ENCODE results near the gene FHL1.
"Not testable (repeated sequence)": the region's sequence is repeated elsewhere in the genome, so short reads cannot be mapped to it uniquely, and the experiment has no call there.

The FHL1 gene

DNA sequence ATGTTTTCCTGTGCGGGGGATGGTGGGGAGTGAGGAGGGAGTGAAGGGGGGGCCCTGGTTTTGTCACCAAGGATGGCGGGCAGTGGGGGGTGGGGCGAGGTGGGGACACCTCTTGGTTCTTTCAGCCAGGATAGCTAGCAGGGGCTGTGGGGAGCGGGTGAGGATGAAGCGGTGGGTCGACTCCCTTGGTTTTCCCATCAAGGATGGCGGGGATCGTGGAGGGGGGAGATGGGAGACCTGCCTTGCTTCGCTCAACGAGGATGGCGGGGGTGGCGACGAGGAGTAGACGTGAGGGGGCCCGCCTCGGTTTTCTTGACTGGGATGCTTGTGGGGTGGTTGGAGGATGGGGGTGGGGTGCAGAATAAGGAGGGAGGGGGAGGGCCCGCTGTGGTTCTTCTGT is 643 bp downstream of the FHL1 start:
- no peak for DNase-seq

DNA sequence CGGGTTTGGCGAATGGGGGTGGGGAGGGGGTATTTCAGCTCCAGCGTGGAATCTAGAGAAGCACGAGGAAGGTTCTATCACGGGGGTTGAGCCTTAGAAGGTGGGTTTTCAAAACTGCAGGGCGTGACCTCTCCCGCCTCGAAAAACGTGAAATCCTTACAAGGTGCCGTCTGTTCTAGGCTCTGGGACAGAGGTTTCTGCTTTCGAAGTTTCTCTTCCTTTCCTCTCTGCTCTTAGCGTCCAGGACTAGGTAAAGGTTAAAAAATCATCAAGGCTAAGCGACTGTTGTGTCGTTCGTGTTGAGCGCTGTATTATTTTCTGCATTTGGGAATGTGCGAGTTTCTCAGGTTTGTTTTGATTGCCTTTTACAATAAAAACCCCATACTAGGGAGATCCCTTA is 1.1 kb downstream of the FHL1 start:
- no peak for DNase-seq

GRCh38 chrX:136154998-136155397 is 7.7 kb downstream of the FHL1 start:
- DNase-seq, result no peak

GRCh38 chrX:136156560-136157117 is 9.3 kb downstream of the FHL1 start:
- DNase-seq, result no peak

- no peak for DNase-seq
Measured at GRCh38 chrX:136157187-136157586, 9.9 kb downstream of the FHL1 start.

DNA sequence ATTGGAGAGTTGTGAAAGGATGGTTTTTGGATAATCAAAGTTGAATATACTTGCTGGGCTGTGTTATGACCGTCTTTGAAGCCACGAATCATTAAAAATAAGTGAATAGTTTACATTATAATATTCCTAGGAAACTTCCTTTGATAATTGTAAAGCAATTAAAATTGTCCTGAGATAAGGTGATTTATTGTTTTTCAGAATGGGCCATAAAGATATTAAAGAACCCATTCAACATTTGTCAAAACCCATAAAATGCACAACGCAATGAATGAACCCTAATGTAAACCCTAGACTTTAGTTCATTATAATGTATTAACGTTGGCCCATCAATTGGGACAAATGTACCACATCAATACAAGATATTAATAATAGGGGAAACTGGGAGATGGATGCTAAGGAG is 11.4 kb downstream of the FHL1 start:
- DNase-seq, result no peak

DNA sequence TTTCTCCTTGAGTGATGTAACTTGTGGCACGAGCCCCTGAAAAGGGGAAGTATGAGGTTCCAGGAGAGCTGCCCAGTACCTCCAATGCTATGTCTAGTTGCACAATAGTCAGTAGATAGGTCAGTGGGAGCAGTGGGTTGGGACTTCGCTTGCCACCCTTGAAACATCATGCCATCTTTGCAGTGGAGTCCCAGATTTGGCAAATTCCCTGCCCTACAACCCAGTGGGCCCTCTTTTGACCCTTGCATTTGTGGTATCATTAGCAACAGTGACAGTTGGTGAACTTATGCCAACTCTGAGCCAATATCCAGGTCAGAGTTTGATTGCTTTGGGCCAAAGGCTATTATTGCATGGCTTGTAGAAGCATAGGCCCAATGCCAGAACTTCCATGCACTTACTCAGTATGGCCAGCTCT is 12.3 kb downstream of the FHL1 start:
- DNase-seq, result no peak

GRCh38 chrX:136162827-136163570 is 15.7 kb downstream of the FHL1 start:
- peak; percentile 54 for DNase-seq

DNA sequence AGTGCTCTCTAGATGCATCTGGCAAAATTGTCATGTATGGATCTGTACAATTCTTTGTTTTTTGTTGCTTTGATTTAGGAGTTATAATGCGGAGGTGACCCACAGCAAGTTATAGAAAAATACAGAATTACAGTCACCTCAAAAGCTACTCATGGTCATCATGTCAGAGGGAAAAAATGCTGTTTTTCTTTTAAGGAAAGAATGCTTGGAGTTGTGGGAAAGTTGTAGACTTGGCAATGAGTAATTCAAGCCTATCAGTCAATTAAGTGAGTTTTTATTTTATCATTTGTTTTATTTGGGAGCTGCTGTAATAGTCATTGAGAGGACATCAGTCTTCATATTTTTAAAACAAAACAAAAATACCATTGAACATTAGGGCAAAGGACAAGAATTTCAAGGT is 16.4 kb downstream of the FHL1 start:
- DNase-seq, result no peak

DNA sequence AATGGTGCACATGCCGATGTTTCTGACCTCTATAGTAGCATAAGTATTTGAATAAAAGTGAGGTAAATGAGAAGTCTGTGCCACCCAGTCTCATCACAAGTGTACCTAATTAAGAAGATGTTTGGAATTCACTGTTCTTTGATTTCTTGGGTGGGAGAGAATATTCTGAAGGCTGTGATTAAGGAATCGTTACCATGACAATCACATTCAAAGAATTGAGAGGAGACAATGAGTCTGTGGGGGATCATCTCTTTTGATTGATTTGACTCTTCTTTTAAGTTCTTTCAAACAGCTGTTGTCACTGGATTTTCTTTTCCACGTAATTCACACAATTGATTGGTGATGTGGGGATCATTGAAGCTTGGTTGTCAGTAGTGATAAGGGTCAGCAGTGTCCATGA is 18.1 kb downstream of the FHL1 start:
- no peak for DNase-seq

- DNase-seq, result no peak
Measured at GRCh38 chrX:136166221-136166855, 19.0 kb downstream of the FHL1 start.

DNA sequence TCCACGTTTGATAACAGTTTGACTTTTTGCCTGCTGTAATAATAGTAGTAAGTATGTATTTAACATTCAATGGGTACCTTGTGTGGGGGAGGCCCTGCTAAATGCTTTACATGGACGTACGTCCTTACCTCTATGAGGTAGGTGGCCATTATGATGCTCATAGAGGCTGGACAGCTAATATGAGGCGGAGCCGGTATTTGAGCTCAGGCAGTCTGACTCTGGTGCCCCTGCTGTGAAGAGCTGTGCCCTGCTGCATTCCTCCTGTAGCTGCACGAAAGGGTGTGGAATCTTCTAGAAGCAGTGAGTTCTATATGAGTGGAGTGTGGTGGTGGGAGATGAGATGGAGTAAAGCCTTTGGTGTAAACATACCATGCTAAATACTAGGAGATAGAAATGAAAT is 20.7 kb downstream of the FHL1 start:
- DNase-seq, result not testable (repeated sequence)

GRCh38 chrX:136168929-136169735 is 21.8 kb downstream of the FHL1 start:
- DNase-seq, result no peak

DNA sequence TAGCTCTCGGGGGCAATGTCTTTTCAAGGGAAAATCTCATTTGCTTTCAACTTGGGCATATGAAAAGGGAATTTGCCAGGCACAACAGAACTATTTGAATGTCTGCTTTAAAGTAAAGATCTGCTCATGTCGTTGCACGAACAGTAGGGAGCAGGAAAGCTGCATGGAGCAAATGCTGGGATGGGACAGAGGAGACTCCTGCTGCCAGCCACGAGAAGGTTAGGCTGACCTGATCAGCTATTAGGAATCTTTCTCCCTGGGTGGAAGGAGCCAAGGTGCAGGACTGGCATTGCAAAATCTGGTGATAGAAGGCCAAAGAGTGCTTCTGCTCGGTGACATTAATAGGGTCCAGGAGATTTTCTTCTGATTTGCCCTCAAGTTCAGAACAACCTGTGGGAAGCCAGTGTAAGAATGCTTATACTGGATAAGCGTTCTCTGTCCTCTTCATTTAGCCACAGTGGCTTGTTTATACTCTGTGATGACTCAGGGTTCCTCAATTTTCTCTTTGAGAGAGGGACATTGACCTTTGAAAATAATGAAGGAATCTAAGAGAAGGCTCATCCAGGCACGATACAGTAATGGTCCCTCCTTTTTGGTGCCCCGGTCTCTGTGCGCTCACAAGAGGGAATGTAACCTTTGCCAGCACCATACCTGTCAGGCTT is 22.9 kb downstream of the FHL1 start:
- DNase-seq, result no peak

DNA sequence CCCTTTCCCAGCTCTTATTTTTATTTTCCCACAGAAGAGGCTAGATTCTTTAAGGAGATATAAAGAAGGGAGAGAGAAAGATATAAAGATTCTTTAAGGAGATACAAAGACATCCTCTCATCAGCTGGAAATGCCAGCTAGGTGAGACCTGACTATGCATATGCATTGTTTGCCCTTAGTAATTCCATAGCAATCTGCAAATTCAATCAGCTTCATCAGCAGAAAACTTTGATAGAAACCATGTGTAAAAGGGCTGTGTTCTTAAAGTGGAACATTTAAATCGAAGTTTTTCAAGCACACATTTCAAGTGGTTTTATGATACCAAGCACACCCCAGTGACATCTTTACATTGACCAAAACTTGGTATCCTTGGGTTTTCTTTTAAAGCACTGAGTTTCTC is 24.1 kb downstream of the FHL1 start:
- DNase-seq, result no peak

DNA sequence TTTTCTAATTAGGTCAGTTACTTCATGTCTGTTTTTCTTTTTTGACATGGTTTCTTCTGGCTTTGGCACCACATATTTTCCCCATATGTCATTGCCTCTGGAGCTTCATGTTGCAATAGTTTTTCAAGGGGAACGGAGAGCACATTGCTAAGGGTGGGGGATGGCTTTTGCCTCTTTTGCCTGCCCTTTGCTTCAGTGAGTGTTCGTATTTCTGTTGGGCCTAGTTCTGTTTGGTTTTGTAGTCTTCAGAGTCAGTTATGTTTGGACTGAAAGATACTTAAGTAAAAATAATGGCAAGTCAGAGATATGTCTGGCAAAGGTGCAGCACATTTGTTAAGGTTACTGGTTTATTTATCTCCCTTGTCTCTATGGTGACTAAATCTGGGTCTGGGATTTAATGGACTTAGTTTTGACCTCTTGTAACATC is 29.1 kb downstream of the FHL1 start:
- no peak for DNase-seq

GRCh38 chrX:136179133-136179532 is 31.8 kb downstream of the FHL1 start:
- no peak for DNase-seq

DNA sequence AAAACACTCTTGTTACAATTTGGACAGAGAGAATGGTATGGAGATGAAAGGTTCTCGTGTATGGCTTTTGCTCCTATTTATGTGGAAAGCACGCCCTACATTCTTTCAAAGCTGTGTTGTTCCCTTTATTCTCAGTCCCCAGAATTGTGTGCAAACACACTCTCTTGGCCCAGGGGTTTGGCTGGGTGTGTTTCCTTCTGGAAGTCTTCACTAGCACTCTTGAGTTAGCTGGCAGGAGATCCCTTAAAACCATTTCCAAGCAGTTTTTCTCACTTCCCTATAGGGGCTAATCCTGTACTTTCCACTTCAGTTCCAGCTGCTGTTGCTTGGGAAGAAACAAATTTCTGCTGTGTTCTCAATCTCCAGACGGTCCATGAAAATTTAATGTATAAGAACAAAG is 35.1 kb downstream of the FHL1 start:
- DNase-seq, result no peak

GRCh38 chrX:136183172-136183571 is 35.8 kb downstream of the FHL1 start:
- DNase-seq, result no peak

DNA sequence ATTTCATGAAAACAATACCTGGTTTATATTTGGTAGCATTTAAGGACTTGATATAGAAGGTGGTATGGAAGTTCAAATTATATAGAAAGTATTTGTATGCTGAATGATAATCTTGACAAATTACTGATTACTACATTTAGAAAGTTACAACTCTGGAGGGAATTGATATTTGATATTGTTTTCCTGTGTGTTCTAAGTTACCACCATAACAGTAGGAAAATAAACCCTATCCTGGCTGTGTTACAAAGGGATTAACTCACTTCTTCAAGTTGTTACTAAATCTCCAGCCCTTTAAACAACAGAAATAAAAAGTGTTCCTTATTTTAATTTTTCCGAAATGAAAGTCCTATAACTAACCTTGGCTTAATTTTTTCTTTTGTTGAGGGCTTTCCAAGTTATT is 36.6 kb downstream of the FHL1 start:
- DNase-seq, result no peak

- no peak for DNase-seq
Measured at GRCh38 chrX:136185401-136186022, 38.2 kb downstream of the FHL1 start.

DNA sequence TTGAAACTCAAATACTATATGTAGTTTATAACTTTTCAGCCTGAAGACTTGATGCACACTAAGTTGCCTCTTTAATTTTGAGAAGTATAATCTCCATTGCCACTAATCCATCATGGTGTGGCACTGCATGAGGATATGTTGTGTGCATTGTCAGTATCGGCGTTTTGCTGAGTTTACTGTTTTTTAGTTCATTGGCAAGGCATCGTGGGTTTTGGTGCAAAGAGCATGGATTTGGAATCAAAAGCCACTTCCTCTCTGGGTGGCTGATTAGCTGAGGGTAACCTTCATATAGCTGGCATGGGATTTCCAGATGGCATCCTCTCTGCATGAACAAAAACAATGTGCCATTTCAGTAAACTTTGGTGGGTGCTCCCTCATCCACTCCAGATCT is 38.7 kb downstream of the FHL1 start:
- DNase-seq, result no peak

- DNase-seq, result no peak
Measured at GRCh38 chrX:136189222-136189621, 41.9 kb downstream of the FHL1 start.
